ENCODE data around the gene STAC3.

STAC3 gene

DNA sequence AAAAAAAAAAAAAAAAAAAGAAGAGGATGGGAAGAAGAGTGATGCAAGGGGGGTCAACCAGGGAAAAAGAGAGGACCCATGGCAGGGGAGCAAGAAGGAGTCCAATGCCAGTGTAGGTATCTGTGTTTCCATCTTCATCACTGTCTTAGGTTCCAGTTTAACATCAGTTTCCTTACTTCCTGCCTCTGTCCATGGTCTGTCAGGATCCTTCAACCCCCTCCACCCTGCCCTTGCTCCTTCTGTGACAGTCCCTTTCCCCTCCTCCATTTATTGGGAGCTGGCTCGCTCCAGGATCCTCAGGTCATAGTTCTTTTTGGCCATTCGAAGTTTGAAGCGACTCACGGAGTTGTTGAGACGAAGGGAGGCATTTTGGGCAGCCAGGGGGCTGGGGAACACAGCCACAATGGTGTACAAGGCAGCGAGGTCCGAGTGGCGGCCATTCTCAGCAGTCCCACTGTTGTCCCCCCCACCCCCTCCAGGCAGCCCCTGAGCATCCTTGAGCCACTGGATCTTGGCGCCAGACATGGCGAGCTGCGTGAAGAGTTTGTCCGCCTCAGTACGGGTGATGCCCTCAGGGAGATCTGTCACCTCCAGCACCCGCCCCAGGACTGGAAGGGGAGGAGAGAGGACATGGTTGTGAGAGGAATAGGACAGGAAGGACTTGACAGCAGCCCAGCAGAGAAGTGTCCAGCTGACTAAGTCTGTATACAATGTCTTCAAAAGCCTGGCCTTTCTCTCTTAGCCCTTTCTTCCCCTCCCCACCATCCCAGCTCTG is 3.7 kb upstream of the STAC3 start:
- DNase-seq (ENCODE audit: low spot score), result no peak

DNA sequence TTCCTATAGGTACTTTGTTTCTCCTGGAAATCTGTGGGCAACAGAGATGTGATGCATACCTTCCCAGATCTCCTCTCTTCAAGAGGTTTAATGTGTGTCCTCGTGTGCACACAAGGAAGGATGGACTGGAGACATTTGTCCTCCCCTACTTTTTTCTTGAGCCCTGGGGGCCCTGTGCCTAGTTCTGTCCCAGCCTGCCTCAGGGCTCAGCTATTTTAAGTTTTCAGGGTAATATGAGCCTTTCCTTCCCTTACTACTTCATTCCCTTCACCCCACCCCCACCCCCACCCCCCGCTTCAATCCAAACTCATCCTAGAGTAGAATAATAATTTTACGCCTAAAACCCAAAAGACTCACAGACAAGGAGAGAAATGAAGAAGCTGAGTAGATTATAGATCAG is 446 bp downstream of the STAC3 start:
- DNase-seq (ENCODE audit: low spot score), result no peak

DNA sequence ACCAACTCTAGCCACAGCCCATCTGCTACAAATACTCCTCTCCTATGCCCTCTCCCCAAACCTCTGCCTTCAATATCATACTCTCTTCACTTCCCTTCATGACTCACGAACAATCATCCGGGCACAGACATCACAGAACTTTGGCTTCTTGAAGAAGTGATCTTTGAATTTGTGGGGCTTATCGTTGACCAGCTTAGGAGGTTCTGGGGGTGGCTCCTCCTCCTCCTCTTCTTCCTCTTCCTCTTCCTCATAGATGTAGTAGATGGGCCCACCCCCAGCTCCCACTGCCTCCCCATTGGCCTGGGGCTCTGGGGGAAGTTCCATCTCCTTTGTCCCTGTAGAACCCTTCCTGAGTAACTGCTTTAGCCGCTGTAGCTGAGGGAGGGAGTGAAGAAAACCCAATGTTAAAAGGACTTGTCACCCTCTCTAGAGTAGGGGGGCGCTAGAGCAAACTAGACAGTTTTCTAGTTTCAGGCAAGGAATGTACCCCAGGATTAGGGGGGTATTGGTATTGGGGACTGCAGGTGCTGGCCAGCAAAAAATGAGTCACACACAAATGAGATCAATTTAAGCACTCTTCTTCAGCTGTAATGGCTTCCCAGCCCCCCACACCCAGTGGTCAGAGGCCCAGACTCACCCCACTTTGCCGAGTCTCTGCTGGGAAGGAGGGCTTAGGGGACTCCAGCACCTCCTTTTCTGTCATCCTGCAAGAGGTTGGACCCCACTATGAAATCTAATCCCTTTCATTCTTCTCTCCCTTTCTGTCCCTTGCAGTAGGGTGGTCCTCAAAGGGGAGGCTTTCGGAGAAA is 1.8 kb downstream of the STAC3 start:
- no peak for DNase-seq (ENCODE audit: low spot score)

DNA sequence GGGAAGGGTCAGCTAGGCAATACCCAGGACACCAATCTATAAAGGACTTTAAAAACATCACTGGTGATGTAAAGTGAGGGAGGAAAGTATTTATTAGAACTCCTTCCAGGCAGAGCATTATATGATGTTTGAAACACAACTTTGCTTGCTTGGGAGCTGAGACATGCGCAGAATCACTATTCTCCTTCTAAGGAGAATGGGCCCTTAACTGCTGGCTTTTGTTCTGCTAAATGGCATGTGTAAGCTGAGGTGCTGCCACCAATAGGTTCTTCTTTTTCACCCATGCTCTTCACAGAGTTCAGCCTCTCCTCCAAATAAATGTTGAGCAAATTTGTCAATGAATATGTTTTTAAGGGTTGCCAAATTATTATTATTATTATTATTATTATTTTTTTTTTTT is 3.9 kb downstream of the STAC3 start:
- DNase-seq (ENCODE audit: low spot score), result no peak

DNA sequence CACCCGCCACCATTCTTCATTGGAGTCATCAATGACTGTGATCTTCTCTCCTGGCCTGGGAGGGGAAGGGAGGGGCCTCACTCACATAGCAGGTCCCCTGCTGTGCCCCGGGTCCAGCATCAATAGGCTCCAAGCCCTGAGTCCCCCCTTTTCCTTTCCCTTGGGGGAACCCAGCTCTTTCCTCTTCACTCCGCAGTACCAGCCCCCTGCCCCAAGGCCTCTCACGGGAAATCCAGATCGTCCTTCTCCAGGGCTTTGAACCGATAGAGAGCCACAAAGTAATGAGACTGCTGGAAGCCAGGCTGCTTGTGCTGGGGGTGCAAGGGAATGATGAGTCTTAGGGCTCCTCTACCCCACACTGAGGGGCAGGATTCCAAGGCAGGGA is 6.7 kb downstream of the STAC3 start:
- no peak for DNase-seq (ENCODE audit: low spot score)

DNA sequence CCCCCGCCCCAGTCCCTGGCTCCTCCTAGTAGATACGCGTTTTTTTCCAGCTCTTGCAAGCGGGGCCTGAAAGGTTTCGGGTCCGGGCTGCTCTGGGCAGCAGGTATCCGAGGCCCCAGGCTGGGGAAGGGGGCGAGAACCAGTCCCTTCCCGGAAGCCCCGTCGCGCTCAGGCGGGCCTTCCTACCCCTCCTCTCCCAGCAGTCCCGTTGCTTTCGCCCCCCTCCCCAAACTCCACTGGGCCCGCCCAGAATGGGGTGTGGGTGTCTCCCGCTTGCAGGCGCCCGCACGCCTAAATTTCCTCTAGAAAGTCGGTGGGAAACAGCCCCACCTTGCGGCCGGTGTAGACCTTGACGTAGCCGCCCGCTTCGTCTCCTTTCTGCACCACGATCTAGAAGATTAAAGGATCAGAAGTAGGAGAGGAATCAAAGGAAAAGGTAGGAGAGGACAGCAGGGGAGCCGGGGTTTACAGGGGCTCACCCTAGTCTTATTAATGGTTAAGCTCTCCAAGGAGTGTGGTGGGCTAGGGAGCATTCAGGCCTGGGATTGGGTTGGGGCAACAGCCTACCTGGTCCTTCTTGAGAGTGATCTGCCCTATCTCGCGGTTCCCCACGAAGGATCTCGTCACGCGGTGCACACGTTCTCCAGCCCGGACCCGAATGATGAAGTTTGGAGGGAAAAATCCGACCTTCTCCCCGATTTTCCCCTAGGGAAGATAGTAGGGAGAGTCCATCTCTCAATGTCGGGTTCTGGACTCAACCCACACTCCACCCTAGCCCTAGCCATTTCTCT is 7.3 kb downstream of the STAC3 start:
- DNase-seq (ENCODE audit: low spot score), result peak; percentile 80

DNA sequence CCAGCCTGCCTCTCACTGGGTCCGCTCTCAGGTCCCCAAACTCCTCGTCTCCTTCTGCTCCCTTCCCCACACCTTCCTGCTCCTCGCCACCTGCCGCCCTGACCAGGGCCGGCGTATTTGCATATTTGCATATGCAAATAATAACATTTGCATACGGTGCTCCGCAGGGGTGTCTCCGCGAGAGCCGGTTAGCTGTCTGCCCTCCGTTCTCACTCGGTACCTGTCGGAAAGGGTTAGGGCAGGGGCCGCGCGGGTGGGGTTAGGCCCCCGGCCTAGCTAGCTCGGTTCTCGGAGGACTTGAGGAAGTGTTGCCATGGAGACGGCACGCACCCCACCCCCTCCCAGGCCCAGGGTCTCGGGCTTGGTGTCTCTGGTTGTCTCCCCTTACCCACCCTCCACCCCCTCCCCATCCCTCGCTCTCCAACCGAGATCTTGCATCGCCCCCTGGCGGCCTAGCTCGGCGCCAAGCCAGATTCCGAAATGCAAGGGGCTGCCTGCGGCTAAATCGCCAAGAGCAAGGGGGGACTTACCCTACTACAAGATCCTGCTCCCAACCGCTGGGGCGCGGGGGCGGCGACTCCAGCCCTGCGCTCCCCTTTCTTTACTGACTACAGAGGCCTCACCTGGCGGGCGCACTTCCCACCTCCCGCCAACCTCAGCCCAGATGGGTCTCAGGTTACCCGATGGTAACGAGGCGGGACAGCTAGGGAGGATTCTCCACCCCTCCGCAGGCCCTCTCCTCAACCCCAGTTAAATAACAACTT is 8.1 kb downstream of the STAC3 start:
- DNase-seq (ENCODE audit: low spot score), result peak; percentile 88

DNA sequence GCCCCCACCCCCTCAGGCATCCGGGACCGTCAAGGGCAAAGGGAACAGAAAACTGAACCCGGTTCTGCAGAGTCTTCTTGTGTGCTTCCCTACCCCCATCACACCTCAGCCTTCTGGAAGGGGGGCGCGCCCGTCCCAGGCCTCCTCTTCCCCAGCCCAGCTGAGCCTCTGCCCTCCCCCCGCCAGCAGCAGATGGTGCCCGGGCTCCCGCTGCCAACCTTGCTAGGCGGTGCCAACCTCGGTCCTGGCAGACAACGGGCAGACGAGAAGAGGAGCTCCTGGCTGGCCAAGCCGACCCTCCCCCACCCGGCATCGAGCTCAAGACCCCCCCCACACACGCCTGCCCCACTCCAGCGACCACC is 8.7 kb downstream of the STAC3 start:
- DNase-seq (ENCODE audit: low spot score), result peak; percentile 93

DNA sequence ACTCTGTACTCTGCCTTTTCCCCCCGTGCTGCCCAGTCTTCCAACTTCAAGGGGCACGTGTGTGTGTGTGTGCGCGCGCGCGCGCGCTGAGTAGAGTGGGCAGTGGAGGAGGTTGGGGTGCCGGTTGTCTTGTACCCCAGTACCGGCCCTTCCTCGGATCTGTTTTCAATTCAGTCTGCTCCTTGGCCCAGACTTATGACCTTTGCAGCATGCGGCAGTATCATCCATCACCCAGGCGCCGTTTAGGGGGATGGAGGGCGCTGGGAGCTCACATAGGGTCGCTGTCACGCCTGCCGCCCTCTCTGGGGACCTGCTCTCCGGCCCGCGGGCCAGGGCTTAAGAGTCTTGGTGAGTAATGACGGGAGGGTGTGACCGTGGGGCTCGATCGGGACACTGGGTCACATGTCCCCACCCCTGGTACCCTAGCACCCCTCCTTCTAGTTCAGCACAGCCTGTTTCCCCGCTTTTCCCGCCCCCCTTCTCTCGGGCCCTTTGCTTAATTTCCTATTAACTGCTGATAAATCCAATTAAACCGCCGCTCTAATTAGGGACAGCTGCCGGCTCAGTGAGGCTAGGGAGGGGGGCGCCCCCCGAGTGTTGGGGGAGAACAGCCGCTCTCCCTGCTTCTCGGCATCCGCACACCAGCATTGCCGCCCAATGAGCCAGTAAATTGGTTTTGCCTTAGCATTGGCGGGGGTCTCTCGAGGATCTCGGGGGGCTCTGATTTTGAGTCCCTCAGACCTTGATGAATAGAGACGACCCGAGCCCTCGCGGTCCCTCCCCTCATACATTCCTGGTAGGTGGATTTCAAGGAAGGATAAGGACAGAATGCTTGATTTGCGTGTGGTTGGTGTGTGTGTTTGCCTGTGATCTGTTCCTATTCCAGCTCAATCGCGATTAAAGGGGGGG is 9.3 kb downstream of the STAC3 start:
- DNase-seq (ENCODE audit: low spot score), result no peak

DNA sequence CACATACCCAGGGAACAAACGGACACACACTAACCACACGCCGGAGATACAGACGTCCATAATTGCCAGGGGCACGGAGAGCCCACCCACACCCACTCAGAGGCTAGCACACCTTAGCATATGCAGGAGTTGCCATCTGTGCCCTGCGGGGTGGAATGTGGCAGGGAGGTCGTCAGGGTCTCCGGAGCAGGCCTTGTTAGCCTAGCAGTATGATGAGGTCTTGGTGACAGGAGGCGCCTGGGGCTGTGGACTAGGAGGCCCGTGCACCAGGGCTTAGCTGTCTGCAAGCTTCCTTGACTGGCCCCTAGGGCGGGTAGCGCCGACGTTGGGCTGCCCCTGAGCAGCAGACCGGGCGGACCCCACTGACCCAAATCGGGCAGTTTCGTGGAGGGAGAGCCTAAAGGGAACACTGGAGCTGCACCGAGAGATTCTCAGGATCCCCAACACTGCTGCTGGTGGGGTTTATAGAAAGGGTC is 10.0 kb downstream of the STAC3 start:
- peak; percentile 71 for DNase-seq (ENCODE audit: low spot score)

DNA sequence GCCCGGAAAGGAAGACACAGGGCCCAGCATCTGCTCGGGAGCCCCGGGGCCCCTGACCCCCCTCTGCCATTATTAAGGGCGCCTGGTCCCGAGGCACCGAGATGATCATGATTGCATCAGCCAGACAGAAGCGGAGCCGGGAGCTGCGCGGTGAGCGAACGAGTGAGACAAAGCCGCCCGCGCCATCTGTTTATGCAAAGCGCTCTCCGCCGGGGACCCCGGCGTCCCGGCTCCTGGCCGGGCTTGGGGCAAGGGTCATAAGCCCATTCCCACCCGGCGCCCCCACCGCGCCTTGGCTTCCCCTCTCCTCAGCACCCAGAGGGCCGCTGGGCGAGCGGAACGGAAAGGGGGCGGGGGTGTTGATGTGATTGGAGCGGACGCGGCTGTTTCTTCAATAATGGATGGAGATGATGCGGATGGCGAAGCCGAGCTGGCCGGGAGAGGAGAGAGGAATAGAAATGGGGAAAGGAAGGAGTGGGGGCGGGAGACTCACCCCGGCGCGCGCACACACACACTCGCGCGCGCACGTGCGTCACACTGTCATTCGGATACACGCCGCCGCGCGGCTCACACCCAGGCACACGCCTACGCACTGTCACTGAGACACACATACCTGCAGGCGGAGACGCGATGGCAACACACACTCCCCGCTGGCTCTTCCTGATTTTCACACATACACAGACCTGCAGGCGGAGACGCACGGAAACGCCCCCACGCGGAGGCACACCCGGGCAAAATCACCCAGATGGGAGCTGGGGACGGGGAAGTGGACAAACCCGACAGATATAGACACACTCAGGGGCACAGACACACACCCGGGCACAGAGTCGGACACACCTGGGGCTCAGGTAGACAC is 10.7 kb downstream of the STAC3 start:
- peak; percentile 86 for DNase-seq (ENCODE audit: low spot score)

DNA sequence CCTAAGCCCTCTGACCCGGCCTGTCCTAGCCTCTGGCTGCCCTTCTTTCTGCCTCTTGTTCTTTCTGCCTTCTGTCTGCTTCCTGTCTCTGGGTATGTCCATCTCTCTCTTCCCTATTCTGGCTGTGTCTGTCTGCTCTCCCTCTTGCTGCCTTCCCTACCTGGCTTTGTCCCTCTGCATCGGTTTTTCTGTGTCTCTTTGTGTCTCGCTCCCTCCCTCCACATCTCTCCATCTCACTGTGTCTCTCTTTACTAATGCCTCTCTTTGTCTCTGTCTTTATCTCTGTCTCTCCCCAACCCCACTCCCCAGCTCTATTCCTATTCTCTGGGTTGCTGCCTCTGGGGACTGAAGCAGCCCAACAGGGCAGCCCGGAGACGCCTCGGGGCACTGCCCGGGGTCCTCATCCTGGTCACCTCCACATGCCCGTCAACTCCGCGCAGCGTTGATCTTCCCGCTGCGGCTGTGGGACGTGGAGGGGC is 11.4 kb downstream of the STAC3 start:
- peak; percentile 65 for DNase-seq (ENCODE audit: low spot score)

DNA sequence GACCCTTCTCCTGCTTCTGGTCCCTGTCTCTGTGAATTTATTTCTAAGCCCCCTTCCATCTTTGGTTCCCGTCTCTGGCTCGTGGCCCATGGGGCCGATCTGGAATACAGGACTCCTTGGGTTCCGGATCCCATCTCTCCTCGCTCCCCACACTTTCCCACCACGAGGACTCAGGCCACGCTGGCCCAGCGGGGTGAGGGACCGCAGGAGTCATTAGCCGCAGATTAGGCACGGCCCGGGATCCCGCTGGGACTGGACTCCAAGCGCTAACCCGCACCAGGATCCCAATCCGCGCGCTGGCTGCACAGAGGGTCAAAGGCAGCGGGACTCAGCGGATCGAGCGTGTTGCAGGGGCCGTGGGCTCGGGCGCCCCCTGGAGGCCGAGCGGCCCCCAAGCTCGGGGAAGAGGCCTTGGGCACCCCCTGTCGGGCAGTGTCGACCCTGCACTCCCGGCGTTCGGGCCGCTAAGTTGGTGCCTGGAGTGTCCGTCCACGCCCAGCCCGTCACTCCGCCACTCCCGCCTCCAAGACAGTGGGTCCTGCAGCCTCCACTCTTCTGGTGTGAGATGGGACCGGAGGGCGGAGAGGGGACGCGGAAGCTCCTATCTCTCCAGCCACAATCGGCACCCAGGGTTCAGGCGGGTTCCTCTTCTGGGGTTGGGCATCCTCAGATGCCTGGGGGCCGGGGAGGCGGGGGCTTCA is 12.0 kb downstream of the STAC3 start:
- DNase-seq (ENCODE audit: low spot score), result peak; percentile 89

DNA sequence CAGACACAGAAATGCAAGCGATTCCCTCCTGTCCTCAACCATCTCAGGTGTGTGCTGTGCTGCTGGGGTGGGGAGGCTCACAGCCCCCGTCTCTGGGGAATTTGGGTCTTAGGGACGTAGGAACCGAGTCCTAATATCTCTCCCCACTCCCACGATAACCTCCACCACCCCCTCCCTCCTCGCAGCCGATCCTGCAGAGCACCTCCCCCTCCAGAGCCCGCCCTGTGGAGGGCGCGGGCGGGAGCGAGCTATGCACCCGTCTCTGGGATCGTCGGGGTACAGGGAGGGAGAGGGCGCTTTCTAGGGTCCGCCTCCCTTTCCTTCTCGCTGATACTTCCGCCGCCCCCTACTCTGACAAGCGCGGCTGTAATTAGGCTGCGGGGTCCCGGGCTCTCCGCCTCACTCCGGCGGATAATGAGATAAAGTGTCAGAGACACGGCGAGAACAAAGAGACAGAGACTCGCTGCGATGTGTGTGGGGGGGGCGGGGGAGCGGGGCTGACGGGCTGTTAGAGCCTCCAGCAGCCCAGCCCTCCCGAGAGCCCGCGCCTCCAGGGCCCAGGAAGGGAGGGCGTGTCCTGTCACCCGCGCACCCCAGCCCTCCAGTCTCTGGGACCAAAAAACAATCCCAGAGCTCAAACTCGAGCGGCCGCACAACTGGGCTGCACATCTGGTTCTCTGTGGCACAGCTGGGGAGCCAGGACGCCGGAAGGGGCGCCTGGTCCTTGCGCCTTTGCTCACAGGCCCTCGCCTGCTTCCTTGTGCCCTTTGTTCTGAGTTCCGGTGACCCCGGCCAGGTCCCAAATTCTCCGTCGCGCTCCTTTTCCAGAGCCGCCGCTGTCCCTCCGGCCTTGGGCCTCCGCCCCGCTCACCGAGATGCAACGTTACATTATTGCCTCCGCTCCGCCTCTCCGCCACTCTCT is 12.8 kb downstream of the STAC3 start:
- no peak for DNase-seq (ENCODE audit: low spot score)

DNA sequence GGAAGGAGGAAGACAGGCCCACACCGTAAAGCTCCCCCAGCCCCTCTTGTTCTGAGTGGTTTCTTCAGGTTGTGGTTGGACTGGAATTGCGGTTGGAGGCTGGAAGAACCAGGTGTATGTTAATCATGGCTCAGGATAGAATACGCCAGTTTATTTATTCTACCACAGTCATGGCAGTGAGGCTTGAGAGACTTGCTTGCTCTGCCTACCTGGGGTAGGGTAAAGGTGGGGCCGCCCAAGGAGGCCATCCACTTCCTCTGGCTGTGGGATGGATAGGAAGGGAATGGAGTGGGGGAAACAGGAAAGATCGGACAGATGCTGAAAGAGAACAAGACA is 13.4 kb downstream of the STAC3 start:
- DNase-seq (ENCODE audit: low spot score), result no peak

DNA sequence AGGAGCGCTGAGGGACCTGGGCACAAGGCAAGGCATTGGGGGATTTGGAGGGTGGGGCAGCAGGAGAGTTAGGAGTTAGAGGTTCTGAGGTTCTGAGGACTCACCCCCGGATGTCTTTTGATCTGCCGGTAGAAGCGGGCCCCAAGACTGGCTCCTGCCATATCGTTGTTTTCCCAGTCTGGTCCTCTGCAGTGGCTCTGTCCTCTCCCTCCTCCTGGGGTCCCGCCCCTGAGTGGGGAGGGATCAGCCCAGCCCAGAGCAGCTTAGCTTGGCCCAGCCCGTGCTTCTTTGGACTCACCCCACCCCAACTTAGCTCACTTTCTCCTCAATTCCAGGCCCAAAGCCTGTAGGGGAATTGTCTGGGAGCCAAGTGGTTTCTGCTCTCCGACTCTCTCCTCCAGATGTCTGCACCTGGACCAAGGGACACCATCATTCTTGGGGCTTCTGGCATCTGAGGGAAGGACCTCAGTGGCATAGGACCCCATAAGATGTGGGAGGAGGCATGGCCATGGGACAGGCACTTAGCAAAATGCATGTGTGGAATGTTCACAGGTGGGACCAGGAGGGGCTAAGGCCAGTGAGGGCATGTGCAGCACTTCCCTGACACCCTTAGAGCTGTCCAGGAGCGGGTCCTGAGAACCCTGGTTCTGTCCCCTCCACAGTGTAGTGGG is 13.9 kb downstream of the STAC3 start:
- no peak for DNase-seq (ENCODE audit: low spot score)

DNA sequence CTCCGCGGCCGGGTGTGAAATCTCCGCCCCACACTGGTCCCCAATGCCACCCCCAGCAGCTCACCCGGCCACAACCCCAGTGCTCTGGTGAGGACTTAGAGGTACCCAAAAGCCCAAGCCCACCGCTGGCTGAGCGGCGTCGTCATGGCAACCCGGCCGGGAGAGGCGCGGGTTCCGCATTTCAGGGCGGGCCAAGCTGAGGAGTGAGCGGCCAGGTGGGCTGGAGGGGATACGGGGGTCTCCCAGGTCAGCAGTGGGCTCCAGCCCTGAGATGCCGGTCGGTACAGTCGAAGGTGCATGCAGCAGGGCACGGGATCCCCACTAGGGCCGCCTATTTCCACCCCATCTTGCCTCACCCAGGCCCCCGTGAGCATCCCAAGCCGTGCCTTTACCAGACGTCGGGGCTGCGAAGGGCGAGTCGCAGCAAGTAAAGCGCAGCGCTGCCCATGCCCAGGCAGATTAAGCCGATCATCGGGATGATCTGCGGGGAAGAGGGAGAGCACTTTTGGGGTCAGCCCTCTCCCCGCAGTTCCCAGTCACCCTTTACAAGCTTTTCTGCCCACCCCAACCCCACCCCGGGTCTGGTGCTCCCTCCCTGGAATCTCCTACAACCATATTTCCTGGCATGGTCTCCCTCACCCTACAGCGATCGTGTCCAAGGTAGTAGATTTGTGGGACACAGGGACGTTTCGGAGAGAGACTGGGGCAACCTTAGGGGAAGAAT is 14.6 kb downstream of the STAC3 start:
- DNase-seq (ENCODE audit: low spot score), result no peak
